Activated gamma-delta T cell treated with anti-CD3 and anti-CD28 coated beads, Interleukin-2, amount 50 U/mL, for 16 hours (primary cell): ENCODE measurements around the gene MPG.
"Not testable (repeated sequence)": the region's sequence is repeated elsewhere in the genome, so short reads cannot be mapped to it uniquely, and the experiment has no call there.

Experiments used
- DNase-seq: peaks from one replicate; pipeline ENCODE4 v3.0.0-alpha.2; 2020; ENCODE audit warnings: low read depth

The MPG gene

GRCh38 chr16:112153-112840 is 34.3 kb downstream of the MPG start:
- no peak for DNase-seq

DNA sequence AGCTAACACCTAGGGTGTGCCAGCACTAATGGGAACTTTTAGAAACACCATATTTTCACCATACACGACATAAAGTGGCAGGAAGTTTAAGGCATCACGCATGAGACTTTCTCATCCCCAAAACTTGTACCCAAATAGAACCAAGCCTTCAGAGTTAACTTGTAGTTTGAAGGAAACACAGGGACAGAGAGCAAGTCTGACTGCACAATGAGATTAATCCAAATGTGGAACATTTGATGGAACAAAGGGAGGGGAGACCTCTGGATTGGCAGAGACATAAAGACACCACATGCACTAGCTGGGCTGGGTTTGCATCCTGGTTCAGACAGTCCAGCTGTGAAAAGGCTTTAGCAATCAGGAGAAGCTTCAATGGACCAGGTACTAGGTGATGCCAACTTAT is 36.3 kb downstream of the MPG start:
- DNase-seq = no peak

GRCh38 chr16:116015-116414 is 38.0 kb downstream of the MPG start:
- DNase-seq = no peak

- DNase-seq = peak; percentile 44
These were observed 39.6 kb downstream of the MPG start for GRCh38 chr16:117379-118365.

- DNase-seq = no peak
These were observed 40.8 kb downstream of the MPG start for GRCh38 chr16:118857-119256.

GRCh38 chr16:119295-119694 is 41.3 kb downstream of the MPG start:
- DNase-seq = no peak

DNA sequence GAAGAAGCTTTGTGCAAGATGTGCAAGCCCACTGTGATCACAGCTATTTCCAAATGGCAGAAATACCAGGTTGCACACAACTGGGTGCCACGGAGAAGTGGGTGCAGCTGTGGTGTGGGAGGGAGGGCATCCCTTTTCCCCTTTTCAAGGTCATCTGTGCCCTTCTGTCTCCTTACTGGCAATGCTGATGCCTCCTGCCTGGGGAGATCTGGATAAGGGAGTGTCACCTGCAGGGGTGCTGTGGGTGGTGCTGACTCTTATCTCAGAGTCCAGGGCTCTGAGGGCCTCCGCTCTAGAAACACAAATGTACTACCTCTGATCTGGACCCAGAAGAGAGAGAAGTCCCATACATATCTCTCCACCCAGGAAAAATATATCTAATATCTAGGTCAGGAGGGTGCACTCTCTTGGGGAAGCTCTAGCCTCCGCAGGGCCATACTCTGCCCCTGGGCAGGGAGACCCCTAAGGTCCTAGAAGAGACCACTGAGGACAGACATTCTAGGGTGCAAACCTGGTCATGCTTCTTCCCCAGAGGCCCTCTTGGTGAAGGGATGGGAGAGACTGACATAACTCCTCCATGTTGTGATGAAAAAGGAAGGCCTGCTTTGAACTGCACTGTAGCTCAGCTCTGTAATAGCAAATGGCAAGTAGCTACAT is 41.9 kb downstream of the MPG start:
- no peak for DNase-seq

DNA sequence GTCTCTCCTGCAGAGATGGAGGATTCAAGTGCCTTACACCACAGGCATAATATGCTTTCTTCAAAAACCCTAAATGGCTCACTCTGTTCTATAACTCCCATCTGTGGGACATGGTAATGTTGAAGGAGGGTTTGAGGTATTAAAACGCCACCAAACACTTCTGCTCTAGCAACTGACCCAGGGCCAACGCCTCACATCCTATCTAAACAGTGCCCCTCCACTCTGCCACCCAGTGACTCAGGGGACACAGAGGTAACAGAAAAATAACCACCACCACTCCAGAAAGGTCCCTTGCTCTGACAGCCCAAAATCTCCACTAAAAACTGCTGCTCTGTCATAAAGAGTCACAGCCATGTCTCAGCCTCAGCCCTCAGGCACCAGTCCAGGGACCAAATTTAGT is 42.7 kb downstream of the MPG start:
- no peak for DNase-seq

GRCh38 chr16:122361-122760 is 44.3 kb downstream of the MPG start:
- no peak for DNase-seq

GRCh38 chr16:123558-124350 is 45.7 kb downstream of the MPG start:
- not testable (repeated sequence) for DNase-seq

DNA sequence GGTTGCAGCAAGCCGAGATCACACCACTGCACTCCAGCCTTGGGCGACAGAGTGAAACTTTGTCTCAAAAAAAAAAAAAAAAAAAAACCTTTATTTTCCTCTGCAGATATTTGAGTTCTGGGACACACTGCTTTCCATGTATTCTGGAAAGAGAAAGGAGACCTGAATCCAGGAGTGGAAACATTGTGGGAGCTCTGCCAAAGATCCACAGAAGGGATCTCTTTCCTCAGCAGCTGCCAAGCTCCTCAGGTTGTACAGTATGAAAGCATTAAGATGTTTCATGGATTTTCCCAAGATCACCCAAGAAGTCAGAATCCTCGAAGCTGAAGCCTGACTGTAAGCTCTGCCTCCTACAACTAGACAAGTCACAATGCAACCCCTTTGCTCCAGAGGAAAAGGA is 47.0 kb downstream of the MPG start:
- DNase-seq = no peak

DNA sequence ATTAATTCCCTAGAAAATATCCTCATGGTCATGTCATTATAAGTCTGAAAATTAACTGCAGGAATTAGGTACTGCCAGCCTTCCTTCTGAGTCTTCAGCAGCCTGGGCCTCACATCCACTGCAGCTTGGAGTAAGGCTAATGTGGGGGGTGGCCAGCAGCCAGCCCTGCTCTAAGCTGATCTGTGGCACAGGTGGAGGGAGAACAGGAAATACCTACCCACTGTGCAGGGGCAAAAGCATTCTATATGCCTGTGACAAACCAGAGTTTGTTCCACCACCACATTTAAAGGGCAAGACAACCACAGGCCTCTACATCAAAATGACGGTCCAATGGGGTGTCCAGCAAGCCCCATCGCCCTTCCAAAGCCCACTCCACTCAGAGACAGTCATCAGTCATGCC is 51.0 kb downstream of the MPG start:
- no peak for DNase-seq

DNA sequence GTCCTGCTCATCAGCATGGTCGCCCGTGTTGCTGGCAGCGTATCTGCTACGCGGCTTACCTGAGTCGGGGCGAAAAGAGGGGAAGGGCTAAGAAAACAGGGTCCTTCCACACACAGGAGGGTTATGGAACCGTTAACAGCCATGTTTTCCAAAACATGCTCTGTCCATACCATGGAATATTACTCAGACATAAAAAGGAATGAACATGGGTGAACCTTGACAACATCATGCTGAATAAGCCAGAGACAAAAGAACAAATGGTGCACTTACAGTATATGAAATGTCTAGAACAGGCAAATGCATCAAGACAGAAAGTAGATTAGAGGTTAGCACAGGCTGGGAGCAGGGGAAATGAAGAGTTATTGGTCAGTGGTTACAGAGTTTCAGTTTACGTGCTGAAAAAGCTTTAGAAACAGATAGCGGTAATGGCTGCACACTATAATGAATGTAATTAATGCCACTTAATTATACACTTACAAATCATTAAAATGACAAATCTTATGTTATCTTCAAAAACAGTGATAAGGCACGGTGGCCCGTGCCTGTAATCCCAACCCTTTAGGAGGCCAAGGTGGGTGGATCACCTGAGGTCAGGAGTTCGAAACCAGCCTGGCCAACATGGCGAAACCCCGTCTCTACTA is 52.6 kb downstream of the MPG start:
- no peak for DNase-seq

- no peak for DNase-seq
These were observed 54.1 kb downstream of the MPG start for GRCh38 chr16:132120-132519.

DNA sequence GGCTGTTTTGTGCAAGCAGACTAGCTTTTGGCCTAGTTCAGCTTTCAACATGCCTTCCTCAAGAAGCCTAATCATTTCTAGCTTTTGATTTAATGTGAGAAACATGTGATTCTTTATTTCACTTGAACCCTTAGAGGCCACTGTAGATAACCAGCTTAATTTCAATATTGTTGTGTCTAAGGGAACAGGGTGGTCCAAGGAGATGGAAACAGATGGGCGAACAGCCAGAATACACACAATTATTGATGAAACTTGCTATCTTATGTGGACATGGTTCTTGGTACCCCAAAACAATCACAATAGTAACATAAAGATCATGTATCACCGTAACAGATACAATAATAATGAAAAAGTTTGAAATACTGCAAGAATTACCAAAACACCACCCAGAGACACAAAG is 55.7 kb downstream of the MPG start:
- no peak for DNase-seq
